Activated naive CD8-positive, alpha-beta T cell (primary cell): ENCODE data around the gene PRIM2.
"Not testable (repeated sequence)": the region's sequence is repeated elsewhere in the genome, so short reads cannot be mapped to it uniquely, and the experiment has no call there.

Experiments
- H3K27ac Mint-ChIP-seq: one replicate; pipeline ENCODE4 v1.8.0; 2021; ENCODE audit warnings: mixed read lengths
- H3K27me3 Mint-ChIP-seq: one replicate; pipeline ENCODE4 v1.8.0; 2021; ENCODE audit warnings: mixed read lengths
- H3K36me3 Mint-ChIP-seq: one replicate; pipeline ENCODE4 v1.8.0; 2021; ENCODE audit warnings: mixed read lengths
- H3K4me1 Mint-ChIP-seq: one replicate; pipeline ENCODE4 v1.8.0; 2021; ENCODE audit warnings: low read depth, mixed read lengths
- H3K4me3 Mint-ChIP-seq: one replicate; pipeline ENCODE4 v1.8.0; 2021; ENCODE audit warnings: mild to moderate bottlenecking, mixed read lengths
- H3K9me3 Mint-ChIP-seq: one replicate; pipeline ENCODE4 v1.8.0; 2021; ENCODE audit warnings: low read depth, mixed read lengths

PRIM2 gene

GRCh38 chr6:57515845-57516244 is 198.4 kb downstream of the PRIM2 start:
- H3K9me3 Mint-ChIP-seq, H3K27me3 Mint-ChIP-seq, H3K27ac Mint-ChIP-seq, H3K4me3 Mint-ChIP-seq, H3K4me1 Mint-ChIP-seq, H3K36me3 Mint-ChIP-seq: not testable (repeated sequence)

- not testable (repeated sequence) for H3K9me3 Mint-ChIP-seq, H3K4me3 Mint-ChIP-seq, H3K27ac Mint-ChIP-seq, H3K36me3 Mint-ChIP-seq, H3K27me3 Mint-ChIP-seq, H3K4me1 Mint-ChIP-seq
Observed at GRCh38 chr6:57516776-57517175, 199.3 kb downstream of the PRIM2 start.

GRCh38 chr6:57519198-57519597 is 201.8 kb downstream of the PRIM2 start:
- not testable (repeated sequence) for H3K27ac Mint-ChIP-seq, H3K36me3 Mint-ChIP-seq, H3K9me3 Mint-ChIP-seq, H3K27me3 Mint-ChIP-seq, H3K4me3 Mint-ChIP-seq, H3K4me1 Mint-ChIP-seq

- not testable (repeated sequence) for H3K4me3 Mint-ChIP-seq, H3K9me3 Mint-ChIP-seq, H3K27me3 Mint-ChIP-seq, H3K4me1 Mint-ChIP-seq, H3K36me3 Mint-ChIP-seq, H3K27ac Mint-ChIP-seq
Observed at GRCh38 chr6:57521085-57521484, 203.7 kb downstream of the PRIM2 start.

- H3K4me3 Mint-ChIP-seq, H3K36me3 Mint-ChIP-seq, H3K27me3 Mint-ChIP-seq, H3K4me1 Mint-ChIP-seq, H3K9me3 Mint-ChIP-seq, H3K27ac Mint-ChIP-seq: not testable (repeated sequence)
Observed at GRCh38 chr6:57523221-57523620, 205.8 kb downstream of the PRIM2 start.

- H3K4me3 Mint-ChIP-seq, H3K27me3 Mint-ChIP-seq, H3K36me3 Mint-ChIP-seq, H3K4me1 Mint-ChIP-seq, H3K27ac Mint-ChIP-seq, H3K9me3 Mint-ChIP-seq: not testable (repeated sequence)
Observed at GRCh38 chr6:57529755-57530154, 212.3 kb downstream of the PRIM2 start.

- H3K4me3 Mint-ChIP-seq, H3K9me3 Mint-ChIP-seq, H3K27ac Mint-ChIP-seq, H3K4me1 Mint-ChIP-seq, H3K36me3 Mint-ChIP-seq, H3K27me3 Mint-ChIP-seq: not testable (repeated sequence)
Observed at GRCh38 chr6:57532660-57533059, 215.2 kb downstream of the PRIM2 start.

- H3K36me3 Mint-ChIP-seq, H3K27ac Mint-ChIP-seq, H3K27me3 Mint-ChIP-seq, H3K4me1 Mint-ChIP-seq, H3K9me3 Mint-ChIP-seq, H3K4me3 Mint-ChIP-seq: not testable (repeated sequence)
Observed at GRCh38 chr6:57535121-57535520, 217.7 kb downstream of the PRIM2 start.

GRCh38 chr6:57535994-57536393 is 218.6 kb downstream of the PRIM2 start:
- H3K27ac Mint-ChIP-seq, H3K4me3 Mint-ChIP-seq, H3K27me3 Mint-ChIP-seq, H3K36me3 Mint-ChIP-seq, H3K4me1 Mint-ChIP-seq, H3K9me3 Mint-ChIP-seq: not testable (repeated sequence)

- H3K36me3 Mint-ChIP-seq: peaks cover 10% of the 10 kb centered on the region
- not testable (repeated sequence) for H3K9me3 Mint-ChIP-seq, H3K4me3 Mint-ChIP-seq, H3K27ac Mint-ChIP-seq, H3K27me3 Mint-ChIP-seq, H3K4me1 Mint-ChIP-seq
Observed at GRCh38 chr6:57537916-57538315, 220.5 kb downstream of the PRIM2 start.

GRCh38 chr6:57551961-57552360 is 234.5 kb downstream of the PRIM2 start:
- H3K27ac Mint-ChIP-seq, H3K27me3 Mint-ChIP-seq, H3K4me1 Mint-ChIP-seq, H3K9me3 Mint-ChIP-seq, H3K4me3 Mint-ChIP-seq, H3K36me3 Mint-ChIP-seq: not testable (repeated sequence)

GRCh38 chr6:57557855-57558254 is 240.4 kb downstream of the PRIM2 start:
- H3K27me3 Mint-ChIP-seq, H3K27ac Mint-ChIP-seq, H3K9me3 Mint-ChIP-seq, H3K36me3 Mint-ChIP-seq, H3K4me3 Mint-ChIP-seq, H3K4me1 Mint-ChIP-seq: not testable (repeated sequence)

GRCh38 chr6:57559170-57559569 is 241.7 kb downstream of the PRIM2 start:
- H3K4me3 Mint-ChIP-seq, H3K4me1 Mint-ChIP-seq, H3K9me3 Mint-ChIP-seq, H3K27ac Mint-ChIP-seq, H3K36me3 Mint-ChIP-seq, H3K27me3 Mint-ChIP-seq: not testable (repeated sequence)

GRCh38 chr6:57562233-57562632 is 244.8 kb downstream of the PRIM2 start:
- not testable (repeated sequence) for H3K9me3 Mint-ChIP-seq, H3K27me3 Mint-ChIP-seq, H3K27ac Mint-ChIP-seq, H3K4me3 Mint-ChIP-seq, H3K36me3 Mint-ChIP-seq, H3K4me1 Mint-ChIP-seq

- not testable (repeated sequence) for H3K36me3 Mint-ChIP-seq, H3K9me3 Mint-ChIP-seq, H3K27me3 Mint-ChIP-seq, H3K4me1 Mint-ChIP-seq, H3K4me3 Mint-ChIP-seq, H3K27ac Mint-ChIP-seq
Observed at GRCh38 chr6:57572119-57572518, 254.7 kb downstream of the PRIM2 start.

- H3K27me3 Mint-ChIP-seq, H3K4me3 Mint-ChIP-seq, H3K4me1 Mint-ChIP-seq, H3K36me3 Mint-ChIP-seq, H3K27ac Mint-ChIP-seq, H3K9me3 Mint-ChIP-seq: not testable (repeated sequence)
Observed at GRCh38 chr6:57572844-57573243, 255.4 kb downstream of the PRIM2 start.

- not testable (repeated sequence) for H3K4me3 Mint-ChIP-seq
Observed at GRCh38 chr6:57577023-57577422, 259.6 kb downstream of the PRIM2 start.

More at GRCh38 chr6:57577023-57577422, 259.6 kb downstream of the PRIM2 start:
- not testable (repeated sequence) for H3K27me3 Mint-ChIP-seq, H3K36me3 Mint-ChIP-seq, H3K9me3 Mint-ChIP-seq, H3K27ac Mint-ChIP-seq, H3K4me1 Mint-ChIP-seq
